GM19463 (cell line): ENCODE results near the gene PRDM5.
"Not testable (repeated sequence)": the region's sequence is repeated elsewhere in the genome, so short reads cannot be mapped to it uniquely, and the experiment has no call there.

Source experiments
- ATAC-seq: cut with Tn5 transposase; IDR thresholded peaks from one replicate; pipeline ENCODE4 v1.9.1; 2021; ENCODE audit warnings: mild to moderate bottlenecking, moderate library complexity; ENCODE audit not compliant: unreplicated experiment

The PRDM5 gene

DNA sequence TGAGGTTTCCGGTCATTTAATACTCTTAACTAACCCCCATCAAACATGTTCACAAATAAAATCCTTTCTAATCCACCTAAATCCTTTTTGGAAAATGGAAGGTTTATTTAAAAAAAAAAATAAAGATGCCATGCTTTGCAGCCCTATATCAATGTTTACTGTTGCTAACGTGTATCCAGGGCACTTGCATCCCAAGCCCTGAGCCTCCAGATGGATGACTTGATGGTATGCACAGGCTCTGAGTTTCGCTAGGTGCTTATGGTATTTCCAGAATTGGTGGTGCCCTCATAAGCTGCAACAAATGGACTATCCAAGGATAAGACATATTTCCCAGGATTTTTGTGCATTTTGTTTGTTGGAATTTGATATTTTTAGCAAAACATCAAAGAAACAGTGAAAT is 257.7 kb downstream of the PRDM5 start:
- ATAC-seq: no peak

DNA sequence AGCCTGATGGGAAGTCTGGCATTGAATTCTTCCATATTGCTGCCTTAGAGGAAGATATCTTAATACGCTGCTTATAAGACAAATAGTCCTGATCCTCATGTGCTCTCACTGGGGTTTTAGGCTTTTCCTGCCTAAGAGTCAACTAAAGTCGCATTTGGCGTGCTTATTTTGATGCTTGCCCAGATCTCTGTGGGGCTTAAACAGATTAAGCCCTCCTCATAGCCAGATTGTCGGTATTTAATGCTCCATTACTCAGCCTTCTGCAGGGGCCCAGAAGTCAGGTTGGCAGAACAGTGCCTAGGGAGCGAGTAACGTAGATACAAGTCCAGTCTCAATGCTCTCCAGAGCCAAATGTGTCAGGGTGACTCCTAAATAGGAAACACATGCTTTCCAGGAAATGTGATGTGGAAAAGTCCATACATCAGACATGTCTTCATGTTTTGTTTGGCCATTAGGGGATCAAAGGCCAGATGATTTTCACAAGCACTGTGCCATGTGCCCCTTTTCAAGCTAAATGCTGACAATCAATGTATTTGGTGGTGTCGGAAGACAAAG is 262.8 kb downstream of the PRDM5 start:
- no peak for ATAC-seq

DNA sequence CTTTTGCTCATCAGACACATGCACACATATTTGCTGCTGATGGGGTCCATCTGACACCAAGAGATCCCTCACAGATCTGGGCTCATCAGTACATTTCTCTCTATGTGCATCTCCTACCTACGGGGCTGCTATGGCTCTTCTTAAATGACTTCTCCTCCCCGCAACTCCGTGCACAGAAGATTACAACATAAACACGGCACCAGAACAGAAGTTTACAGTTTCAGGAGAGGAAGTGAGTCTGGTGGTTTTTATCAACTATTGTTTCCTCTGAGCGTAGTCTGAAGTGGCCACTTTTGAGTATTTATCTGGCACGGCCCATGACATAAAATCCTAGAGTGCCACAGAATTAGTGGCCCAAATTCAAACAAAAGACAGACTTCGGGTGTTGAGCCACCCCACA is 263.8 kb downstream of the PRDM5 start:
- no peak for ATAC-seq

DNA sequence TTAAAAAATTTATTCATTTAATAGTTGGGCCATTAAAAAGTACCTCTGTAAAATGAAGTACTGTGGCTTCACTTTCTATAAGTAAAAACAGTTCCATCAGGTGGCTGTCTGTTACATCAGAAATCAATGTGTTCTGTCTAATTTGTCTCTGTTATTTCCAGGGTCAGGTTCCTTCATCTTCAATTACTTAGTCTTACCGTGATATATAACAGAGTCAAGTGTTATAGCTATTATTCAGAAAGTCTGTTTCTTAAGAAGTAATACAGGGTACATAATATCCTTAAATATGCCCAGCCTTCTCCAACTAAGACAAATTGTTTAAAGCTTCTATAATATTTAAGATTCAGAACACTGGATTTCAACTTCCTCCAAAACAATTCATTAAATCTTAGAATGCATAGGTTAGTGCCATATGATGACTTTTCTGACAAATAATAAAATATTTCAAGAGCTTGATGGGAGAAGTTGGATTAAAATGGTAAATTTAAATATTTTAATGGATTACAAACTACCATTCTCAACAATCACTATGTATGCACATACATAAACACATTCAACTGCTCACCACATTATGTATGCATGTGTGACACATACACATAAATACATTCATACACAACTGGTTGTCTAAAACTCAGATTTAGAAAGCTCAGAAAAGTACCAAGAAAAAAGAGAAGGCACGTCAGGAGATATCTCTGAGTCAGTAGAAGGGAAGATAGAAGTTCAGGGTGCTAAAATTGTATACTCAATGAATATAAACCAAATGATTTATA is 268.5 kb downstream of the PRDM5 start:
- ATAC-seq: no peak

DNA sequence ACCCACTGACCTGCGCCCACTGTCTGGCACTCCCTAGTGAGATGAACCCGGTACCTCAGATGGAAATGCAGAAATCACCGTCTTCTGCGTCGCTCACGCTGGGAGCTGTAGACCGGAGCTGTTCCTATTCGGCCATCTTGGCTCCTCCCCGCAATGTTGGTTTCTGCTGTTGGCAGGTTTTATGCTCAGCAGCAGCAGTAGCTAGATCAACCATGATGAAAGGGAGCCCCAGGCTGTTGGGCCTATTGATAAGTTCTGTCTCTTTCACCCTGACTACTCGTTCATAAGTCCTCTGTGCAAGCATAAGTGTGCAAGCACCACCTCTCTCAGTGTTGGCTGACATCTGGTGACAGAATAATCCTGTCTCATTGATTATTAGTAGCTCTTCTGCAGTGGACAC is 274.2 kb downstream of the PRDM5 start:
- ATAC-seq: not testable (repeated sequence)
